Astrocyte of the spinal cord (primary cell): ENCODE measurements around the gene TBC1D22A.

Experiments
- DNase-seq: peaks from one replicate; pipeline ENCODE4 v3.0.0; 2011; ENCODE audit warnings: low read depth, low spot score
- H3K4me3 ChIP-seq: 2 replicates; pipeline ENCODE4 v1.5.1; 2011; ENCODE audit warnings: low read depth, mild to moderate bottlenecking, low read length, moderate library complexity
- in situ Hi-C: cut with HindIII; loops from 2 replicates; pipeline ENCODE4 v1.10.0; 2017; ENCODE audit warnings: low sequenced_read_pairs
- TF ChIP-seq, protein P1 (sequence below): IDR thresholded peaks from 2 replicates; pipeline ENCODE4 v1.5.1; 2012; ENCODE audit warnings: low read depth, mild to moderate bottlenecking, low read length, inconsistent platforms

Gene TBC1D22A

DNA sequence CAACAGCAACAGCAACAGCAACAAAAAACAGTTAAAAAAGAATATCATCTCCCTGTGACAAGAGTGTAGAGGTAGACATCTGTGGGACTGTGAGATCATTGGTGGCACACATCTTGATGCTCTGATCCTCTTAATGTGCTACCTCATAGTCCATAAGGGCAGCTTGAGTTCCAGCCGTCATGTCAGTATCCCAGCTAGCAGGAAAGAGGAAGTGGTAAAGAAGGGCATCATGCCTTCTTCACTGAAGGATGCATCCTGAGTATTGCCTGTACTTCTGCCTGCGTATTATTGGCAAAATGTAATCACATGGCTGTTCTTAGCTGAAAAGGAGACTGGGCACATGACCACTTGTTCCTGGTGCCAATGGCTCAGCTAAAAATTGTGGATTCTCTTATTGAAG is 314.3 kb downstream of the TBC1D22A start:
- no peak overlapping the region for H3K4me3 ChIP-seq
- in situ Hi-C loops, result no loop called here
- TF ChIP-seq, protein P1, sequence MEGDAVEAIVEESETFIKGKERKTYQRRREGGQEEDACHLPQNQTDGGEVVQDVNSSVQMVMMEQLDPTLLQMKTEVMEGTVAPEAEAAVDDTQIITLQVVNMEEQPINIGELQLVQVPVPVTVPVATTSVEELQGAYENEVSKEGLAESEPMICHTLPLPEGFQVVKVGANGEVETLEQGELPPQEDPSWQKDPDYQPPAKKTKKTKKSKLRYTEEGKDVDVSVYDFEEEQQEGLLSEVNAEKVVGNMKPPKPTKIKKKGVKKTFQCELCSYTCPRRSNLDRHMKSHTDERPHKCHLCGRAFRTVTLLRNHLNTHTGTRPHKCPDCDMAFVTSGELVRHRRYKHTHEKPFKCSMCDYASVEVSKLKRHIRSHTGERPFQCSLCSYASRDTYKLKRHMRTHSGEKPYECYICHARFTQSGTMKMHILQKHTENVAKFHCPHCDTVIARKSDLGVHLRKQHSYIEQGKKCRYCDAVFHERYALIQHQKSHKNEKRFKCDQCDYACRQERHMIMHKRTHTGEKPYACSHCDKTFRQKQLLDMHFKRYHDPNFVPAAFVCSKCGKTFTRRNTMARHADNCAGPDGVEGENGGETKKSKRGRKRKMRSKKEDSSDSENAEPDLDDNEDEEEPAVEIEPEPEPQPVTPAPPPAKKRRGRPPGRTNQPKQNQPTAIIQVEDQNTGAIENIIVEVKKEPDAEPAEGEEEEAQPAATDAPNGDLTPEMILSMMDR, result no peak
- DNase-seq, result no peak

DNA sequence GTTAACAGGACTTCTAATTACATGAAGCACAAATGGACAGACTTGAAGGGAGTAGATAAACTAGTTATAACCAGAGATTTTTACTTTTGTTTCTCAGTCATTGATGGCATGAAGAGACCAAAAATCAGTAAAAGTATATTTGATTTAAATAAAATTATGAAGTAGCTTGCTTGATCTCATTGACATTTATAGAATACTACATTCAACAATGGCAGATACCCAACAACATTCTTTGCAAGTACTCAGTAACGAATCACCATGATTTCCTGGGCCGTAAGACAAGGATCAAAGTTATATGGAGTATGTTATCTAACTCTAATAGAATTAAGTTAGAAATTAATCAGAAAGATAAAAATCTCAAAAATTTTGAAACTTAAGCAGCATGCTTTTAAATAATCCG is 317.6 kb downstream of the TBC1D22A start:
- DNase-seq, result no peak
- no peak overlapping the region for H3K4me3 ChIP-seq
- in situ Hi-C loops, result no loop called here
- TF ChIP-seq, protein P1, result no peak

DNA sequence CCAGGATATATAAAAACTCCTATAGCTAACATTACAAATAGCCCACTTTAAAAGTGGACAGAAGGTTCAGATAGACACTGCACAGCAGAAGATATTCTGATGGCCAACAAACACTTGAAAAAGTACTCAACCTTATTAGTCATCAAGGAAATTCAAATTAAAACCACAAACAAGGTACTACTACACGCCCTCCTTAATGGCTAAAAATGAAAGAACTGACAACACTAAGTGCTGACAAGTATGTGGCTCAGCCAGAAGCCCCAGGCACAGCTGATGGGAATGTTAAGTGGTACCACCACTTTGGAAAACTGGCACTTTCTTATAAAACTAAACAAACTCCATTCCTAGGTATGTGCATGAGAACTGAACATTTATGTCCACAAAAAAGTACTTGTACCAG is 320.1 kb downstream of the TBC1D22A start:
- in situ Hi-C loops, result no loop called here
- TF ChIP-seq, protein P1, result no peak

DNA sequence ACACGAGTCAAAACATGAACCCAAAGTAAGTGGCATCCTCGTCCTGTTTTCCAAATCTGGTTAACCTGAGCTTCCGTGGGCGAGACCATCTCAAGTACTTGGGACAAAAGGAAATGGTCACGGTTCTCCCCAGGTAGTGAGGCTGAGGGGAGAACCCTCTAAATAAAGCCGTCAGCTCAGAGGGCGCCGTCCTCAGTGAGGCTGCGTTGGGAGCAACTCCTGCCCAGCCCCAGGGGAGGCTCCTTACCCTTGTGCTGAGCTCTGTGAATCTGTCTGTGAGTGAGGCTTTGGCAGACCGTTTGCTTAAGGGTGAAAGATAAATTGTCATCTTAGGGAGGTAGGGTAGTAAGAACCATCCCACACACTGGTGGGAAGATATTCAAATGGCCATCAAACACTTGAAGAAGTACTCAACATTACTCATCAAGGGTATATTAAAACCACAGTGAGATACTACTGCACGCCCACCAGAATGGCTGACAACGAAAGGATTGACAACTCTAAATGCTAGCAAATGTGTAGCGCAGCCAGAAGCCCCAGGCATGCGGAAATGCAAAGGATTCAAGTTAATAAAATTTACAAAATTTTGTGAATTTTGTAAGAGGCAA is 321.0 kb downstream of the TBC1D22A start:
- no peak overlapping the region for H3K4me3 ChIP-seq
- TF ChIP-seq, protein P1, result no peak
- DNase-seq, result no peak
- in situ Hi-C loops, result no loop called here

More for the DNA sequence above, 320.1 kb downstream of the TBC1D22A start:
- DNase-seq, result no peak
- H3K4me3 ChIP-seq, result no peak overlapping the region

DNA sequence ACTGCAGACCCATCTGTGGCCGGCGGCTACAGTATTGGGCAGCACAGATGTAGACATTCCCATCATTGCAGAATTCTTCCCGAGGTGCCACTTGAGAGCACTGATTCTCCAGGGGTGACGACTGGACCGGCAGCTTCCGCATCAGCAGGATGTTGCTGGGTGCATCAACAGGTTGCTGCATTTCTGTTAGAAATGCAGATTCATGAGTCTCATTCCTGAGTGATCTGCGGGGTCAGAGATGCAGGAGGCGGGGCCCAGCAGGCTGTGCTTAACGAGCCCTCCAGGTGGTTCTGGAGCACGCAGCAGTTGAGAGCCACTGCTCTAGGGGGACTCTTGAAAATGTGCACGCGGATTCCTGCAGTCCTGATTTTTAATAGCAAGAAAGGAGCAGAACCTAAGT is 321.8 kb downstream of the TBC1D22A start:
- no peak for DNase-seq
- TF ChIP-seq, protein P1, result no peak
- no peak overlapping the region for H3K4me3 ChIP-seq
- in situ Hi-C loops, result no loop called here

DNA sequence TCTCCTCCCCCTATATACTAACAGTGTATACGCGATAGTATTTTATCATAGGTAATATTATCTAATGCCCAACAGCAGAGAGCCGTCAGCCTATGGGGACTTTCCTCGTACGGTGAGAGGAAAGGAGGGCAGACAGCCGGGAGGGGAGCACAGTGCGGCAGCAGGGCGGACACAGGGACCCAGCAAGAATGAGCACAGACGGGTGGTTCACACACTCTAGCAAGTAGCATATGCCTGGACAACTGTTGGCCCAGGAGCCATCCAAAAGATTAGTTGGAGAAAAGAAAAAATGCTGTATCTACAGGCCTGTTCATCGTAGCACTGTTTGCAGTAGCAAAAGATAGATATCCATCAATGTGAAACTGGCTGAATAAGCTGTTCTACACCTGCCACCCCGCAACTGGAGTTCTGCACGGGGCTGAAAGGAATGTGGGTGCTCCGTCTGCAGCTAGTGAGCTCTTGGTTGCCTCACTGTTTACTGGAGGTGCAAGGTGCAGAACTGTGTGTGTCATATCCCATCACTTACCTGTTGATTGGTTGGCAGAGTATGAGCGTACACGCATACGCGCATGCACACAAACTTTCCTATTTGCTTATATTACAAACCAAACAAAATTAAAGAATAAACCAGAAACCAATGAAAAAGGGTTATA is 324.3 kb downstream of the TBC1D22A start:
- H3K4me3 ChIP-seq, result no peak overlapping the region
- in situ Hi-C loops, result no loop called here
- TF ChIP-seq, protein P1, result no peak
- DNase-seq, result no peak
